H1 (cell line): Measurements from ENCODE around the gene RGS2. TPM values are rescaled to one million over a fixed set of nuclear protein-coding genes. Genes with fewer than 3 reads are reported as not detected.

Experiments used
- polyA plus RNA-seq, 7 experiments: library from polyadenylated mRNA; depleted of rRNA in 3 of 7; stranded (reverse) in 5 of 7; unstranded in 2 of 7; fragments of >200 nt in 5 of 7; fragments of 200-250 nt in 2 of 7; gene quantifications; 1 replicate in 5 of 7; 2 replicates in 1 of 7; 4 replicates in 1 of 7; pipeline versions ENCODE4 v1.2.1 to v1.2.3, GENCODE V29; 2011 to 2013; ENCODE audit warnings: missing spikeins in 2 of 7, mixed read lengths in 2 of 7
- total RNA-seq: library from RNA; stranded (reverse); fragmentation: NEBNext Ultra II Directional; extraction: Animal tissue kit (Norgen Biotek cat#: 25700); gene quantifications from 2 replicates; pipeline ENCODE4 v1.2.1, GENCODE V29; 2021
- TF ChIP-seq, protein P1 (sequence below): fragments of 300-600 bp; sonication (generic); IDR thresholded peaks from 2 replicates; pipeline ENCODE4 v1.7.1; 2012; ENCODE audit warnings: low read length, moderate library complexity, mild to moderate bottlenecking, inconsistent platforms; ENCODE audit not compliant: insufficient replicate concordance

The RGS2 gene
- total and polyA plus RNA-seq, 2 of the 8 experiments (the other 6 are each of a cell fraction or from before 2014, with no cell fraction given): 9.1 to 17.0 TPM

DNA sequence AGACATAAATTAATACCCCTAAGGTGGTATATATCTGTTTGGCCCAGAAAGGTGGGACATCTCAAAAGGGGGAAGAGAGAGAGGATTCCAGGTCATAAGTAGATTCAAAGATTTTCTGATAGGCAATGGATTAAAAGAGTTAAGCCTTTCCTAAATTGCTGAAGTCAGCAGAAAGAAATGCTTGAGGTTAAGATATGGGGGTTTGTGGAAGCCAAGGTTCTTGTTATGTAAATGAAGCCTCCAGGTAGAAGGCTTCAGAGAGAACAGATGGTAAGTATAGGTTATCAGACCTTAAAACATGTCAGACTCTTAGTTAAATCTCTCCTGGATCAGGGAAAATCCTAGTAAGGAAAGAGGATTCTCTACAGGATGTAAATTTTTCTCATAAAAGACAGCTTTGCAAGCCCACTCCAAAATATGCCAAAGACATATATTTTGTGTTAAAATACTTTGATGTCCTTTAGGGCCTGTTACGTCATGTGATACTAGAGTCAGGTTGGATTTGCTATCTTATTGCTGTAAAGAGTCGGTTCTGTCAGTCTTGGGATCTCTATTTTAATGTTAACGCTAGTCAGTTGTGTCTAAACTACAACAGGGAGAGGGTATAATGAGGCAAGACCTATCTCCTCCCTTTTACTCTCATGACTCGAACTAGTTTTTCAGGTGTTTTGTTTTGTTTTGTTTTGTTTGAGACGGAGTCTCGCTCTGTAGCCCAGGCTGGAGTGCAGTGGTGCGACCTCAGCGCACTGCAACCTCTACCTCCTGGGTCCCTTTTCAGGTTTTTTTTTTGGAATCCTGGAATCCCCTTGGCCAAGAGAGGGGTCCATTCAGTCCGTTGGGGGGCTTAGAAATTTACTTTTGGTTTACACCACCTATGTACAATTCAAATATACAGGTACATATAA lies 30.6 kb downstream of the RGS2 start (continued):
- TF ChIP-seq, protein P1, sequence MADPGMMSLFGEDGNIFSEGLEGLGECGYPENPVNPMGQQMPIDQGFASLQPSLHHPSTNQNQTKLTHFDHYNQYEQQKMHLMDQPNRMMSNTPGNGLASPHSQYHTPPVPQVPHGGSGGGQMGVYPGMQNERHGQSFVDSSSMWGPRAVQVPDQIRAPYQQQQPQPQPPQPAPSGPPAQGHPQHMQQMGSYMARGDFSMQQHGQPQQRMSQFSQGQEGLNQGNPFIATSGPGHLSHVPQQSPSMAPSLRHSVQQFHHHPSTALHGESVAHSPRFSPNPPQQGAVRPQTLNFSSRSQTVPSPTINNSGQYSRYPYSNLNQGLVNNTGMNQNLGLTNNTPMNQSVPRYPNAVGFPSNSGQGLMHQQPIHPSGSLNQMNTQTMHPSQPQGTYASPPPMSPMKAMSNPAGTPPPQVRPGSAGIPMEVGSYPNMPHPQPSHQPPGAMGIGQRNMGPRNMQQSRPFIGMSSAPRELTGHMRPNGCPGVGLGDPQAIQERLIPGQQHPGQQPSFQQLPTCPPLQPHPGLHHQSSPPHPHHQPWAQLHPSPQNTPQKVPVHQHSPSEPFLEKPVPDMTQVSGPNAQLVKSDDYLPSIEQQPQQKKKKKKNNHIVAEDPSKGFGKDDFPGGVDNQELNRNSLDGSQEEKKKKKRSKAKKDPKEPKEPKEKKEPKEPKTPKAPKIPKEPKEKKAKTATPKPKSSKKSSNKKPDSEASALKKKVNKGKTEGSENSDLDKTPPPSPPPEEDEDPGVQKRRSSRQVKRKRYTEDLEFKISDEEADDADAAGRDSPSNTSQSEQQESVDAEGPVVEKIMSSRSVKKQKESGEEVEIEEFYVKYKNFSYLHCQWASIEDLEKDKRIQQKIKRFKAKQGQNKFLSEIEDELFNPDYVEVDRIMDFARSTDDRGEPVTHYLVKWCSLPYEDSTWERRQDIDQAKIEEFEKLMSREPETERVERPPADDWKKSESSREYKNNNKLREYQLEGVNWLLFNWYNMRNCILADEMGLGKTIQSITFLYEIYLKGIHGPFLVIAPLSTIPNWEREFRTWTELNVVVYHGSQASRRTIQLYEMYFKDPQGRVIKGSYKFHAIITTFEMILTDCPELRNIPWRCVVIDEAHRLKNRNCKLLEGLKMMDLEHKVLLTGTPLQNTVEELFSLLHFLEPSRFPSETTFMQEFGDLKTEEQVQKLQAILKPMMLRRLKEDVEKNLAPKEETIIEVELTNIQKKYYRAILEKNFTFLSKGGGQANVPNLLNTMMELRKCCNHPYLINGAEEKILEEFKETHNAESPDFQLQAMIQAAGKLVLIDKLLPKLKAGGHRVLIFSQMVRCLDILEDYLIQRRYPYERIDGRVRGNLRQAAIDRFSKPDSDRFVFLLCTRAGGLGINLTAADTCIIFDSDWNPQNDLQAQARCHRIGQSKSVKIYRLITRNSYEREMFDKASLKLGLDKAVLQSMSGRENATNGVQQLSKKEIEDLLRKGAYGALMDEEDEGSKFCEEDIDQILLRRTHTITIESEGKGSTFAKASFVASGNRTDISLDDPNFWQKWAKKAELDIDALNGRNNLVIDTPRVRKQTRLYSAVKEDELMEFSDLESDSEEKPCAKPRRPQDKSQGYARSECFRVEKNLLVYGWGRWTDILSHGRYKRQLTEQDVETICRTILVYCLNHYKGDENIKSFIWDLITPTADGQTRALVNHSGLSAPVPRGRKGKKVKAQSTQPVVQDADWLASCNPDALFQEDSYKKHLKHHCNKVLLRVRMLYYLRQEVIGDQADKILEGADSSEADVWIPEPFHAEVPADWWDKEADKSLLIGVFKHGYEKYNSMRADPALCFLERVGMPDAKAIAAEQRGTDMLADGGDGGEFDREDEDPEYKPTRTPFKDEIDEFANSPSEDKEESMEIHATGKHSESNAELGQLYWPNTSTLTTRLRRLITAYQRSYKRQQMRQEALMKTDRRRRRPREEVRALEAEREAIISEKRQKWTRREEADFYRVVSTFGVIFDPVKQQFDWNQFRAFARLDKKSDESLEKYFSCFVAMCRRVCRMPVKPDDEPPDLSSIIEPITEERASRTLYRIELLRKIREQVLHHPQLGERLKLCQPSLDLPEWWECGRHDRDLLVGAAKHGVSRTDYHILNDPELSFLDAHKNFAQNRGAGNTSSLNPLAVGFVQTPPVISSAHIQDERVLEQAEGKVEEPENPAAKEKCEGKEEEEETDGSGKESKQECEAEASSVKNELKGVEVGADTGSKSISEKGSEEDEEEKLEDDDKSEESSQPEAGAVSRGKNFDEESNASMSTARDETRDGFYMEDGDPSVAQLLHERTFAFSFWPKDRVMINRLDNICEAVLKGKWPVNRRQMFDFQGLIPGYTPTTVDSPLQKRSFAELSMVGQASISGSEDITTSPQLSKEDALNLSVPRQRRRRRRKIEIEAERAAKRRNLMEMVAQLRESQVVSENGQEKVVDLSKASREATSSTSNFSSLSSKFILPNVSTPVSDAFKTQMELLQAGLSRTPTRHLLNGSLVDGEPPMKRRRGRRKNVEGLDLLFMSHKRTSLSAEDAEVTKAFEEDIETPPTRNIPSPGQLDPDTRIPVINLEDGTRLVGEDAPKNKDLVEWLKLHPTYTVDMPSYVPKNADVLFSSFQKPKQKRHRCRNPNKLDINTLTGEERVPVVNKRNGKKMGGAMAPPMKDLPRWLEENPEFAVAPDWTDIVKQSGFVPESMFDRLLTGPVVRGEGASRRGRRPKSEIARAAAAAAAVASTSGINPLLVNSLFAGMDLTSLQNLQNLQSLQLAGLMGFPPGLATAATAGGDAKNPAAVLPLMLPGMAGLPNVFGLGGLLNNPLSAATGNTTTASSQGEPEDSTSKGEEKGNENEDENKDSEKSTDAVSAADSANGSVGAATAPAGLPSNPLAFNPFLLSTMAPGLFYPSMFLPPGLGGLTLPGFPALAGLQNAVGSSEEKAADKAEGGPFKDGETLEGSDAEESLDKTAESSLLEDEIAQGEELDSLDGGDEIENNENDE: peak; percentile 42
